GM12878 (cell line): Measurements from ENCODE around the gene POLE2.

ENCODE experiments used
- CTCF ChIP-seq, 3 experiments: IDR thresholded peaks in 2 of 3; conservative IDR thresholded peaks in 1 of 3; 2 replicates each; pipeline ENCODE4 v1.5.1; 2011; ENCODE audit warnings: low read depth in 3 of 3, low read length in 3 of 3, mild to moderate bottlenecking in 3 of 3, control low read depth in 2 of 3, moderate library complexity in 2 of 3, inconsistent platforms in 1 of 3, mixed read lengths in 1 of 3; ENCODE audit not compliant: control insufficient read depth in 2 of 3, insufficient read depth in 1 of 3; ENCODE audit errors: extremely low read depth in 1 of 3
- EP300 ChIP-seq, 2 experiments: fragments of 150-350 bp in 1 of 2; IDR thresholded peaks; 2 replicates each; pipeline ENCODE4 v1.6.1; 2011 to 2012; ENCODE audit warnings: low read depth in 2 of 2, low read length in 2 of 2, borderline replicate concordance in 1 of 2, improper control_type of control experiment in 1 of 2, inconsistent platforms in 1 of 2; ENCODE audit not compliant: control insufficient read depth in 1 of 2
- FOXM1 ChIP-seq: IDR thresholded peaks from 2 replicates; pipeline ENCODE4 v1.6.1; 2012; ENCODE audit warnings: low read depth, mild to moderate bottlenecking, inconsistent platforms, low read length, moderate library complexity
- NR2F1 ChIP-seq: fragments of 450-650 bp; conservative IDR thresholded peaks from 2 replicates; pipeline ENCODE4 v1.6.1; 2017; ENCODE audit warnings: mild to moderate bottlenecking
- POLR2A ChIP-seq: IDR thresholded peaks from 2 replicates; pipeline ENCODE4 v1.6.1; 2011; ENCODE audit warnings: low read depth, mild to moderate bottlenecking, low read length
- SMC3 ChIP-seq: IDR thresholded peaks from 2 replicates; pipeline ENCODE4 v1.6.1; 2011; ENCODE audit warnings: low read length, improper control_type of control experiment, borderline replicate concordance

GRCh38 chr14:49637534-49638078 lies 50.4 kb downstream of the POLE2 start:
- TF ChIP-seq POLR2A: no peak
- TF ChIP-seq FOXM1: no peak
- no peak for TF ChIP-seq SMC3
- TF ChIP-seq CTCF (IDR thresholded peaks at IDR 0.05 in 2 of 3, conservative IDR thresholded peaks at IDR 0.05 in 1 of 3; ENCODE audit: control insufficient read depth in 2 of 3, extremely low read depth in 1 of 3, insufficient read depth in 1 of 3, low read depth in 3 of 3, low read length in 3 of 3): no peak
- no peak for TF ChIP-seq EP300 (IDR thresholded peaks at IDR 0.05; ENCODE audit: borderline replicate concordance in 1 of 2, control insufficient read depth in 1 of 2, low read depth in 2 of 2, low read length in 2 of 2)
- no peak for TF ChIP-seq NR2F1
